H1 (cell line): ENCODE data around the gene ABHD8. TPM values are rescaled to one million over a fixed set of nuclear protein-coding genes. Genes with fewer than 3 reads are reported as not detected.

Experiments used
- CEBPB ChIP-seq: IDR thresholded peaks from 2 replicates; pipeline ENCODE4 v1.6.1; 2012; ENCODE audit warnings: low read depth, low read length
- EGR1 ChIP-seq: IDR thresholded peaks from 2 replicates; pipeline ENCODE4 v1.6.1; 2011; ENCODE audit warnings: low read depth, low read length, borderline replicate concordance
- GTF2F1 ChIP-seq: IDR thresholded peaks from 2 replicates; pipeline ENCODE4 v1.6.1; 2012; ENCODE audit warnings: low read depth, low read length, improper control_type of control experiment, borderline replicate concordance
- HDAC2 ChIP-seq, 2 experiments: fragments of 300-600 bp in 1 of 2; sonication (generic) in 1 of 2; IDR thresholded peaks; 2 replicates each; pipeline ENCODE4 v1.6.1; 2011 to 2012; ENCODE audit warnings: low read depth in 2 of 2, low read length in 2 of 2, mild to moderate bottlenecking in 2 of 2, moderate library complexity in 2 of 2, borderline replicate concordance in 1 of 2, inconsistent platforms in 1 of 2
- KDM1A ChIP-seq: fragments of 200-600, 300-600 bp; sonication (generic); IDR thresholded peaks from 2 replicates; pipeline ENCODE4 v1.7.1; 2016; ENCODE audit warnings: mild to moderate bottlenecking, low read length, borderline replicate concordance
- POU5F1 ChIP-seq: IDR thresholded peaks from 2 replicates; pipeline ENCODE4 v1.6.1; 2011; ENCODE audit warnings: low read depth, mild to moderate bottlenecking, low read length, moderate library complexity
- TAF1 ChIP-seq: IDR thresholded peaks from 2 replicates; pipeline ENCODE4 v1.6.1; 2011; ENCODE audit warnings: mild to moderate bottlenecking, low read depth, low read length
- polyA plus RNA-seq, 7 experiments: library from polyadenylated mRNA; depleted of rRNA in 3 of 7; stranded (reverse) in 5 of 7; unstranded in 2 of 7; fragments of >200 nt in 5 of 7; fragments of 200-250 nt in 2 of 7; gene quantifications; 1 replicate in 5 of 7; 2 replicates in 1 of 7; 4 replicates in 1 of 7; pipeline versions ENCODE4 v1.2.1 to v1.2.3, GENCODE V29; 2011 to 2013; ENCODE audit warnings: missing spikeins in 2 of 7, mixed read lengths in 2 of 7
- total RNA-seq: library from RNA; stranded (reverse); fragmentation: NEBNext Ultra II Directional; extraction: Animal tissue kit (Norgen Biotek cat#: 25700); gene quantifications from 2 replicates; pipeline ENCODE4 v1.2.1, GENCODE V29; 2021
- TF ChIP-seq, protein P1 (sequence below): IDR thresholded peaks from 2 replicates; pipeline ENCODE4 v1.6.1; 2012; ENCODE audit warnings: inconsistent platforms

Gene ABHD8
- total and polyA plus RNA-seq, 2 of the 8 experiments (the other 6 are each of a cell fraction or from before 2014, with no cell fraction given), result 11.3 to 18.7 TPM

DNA sequence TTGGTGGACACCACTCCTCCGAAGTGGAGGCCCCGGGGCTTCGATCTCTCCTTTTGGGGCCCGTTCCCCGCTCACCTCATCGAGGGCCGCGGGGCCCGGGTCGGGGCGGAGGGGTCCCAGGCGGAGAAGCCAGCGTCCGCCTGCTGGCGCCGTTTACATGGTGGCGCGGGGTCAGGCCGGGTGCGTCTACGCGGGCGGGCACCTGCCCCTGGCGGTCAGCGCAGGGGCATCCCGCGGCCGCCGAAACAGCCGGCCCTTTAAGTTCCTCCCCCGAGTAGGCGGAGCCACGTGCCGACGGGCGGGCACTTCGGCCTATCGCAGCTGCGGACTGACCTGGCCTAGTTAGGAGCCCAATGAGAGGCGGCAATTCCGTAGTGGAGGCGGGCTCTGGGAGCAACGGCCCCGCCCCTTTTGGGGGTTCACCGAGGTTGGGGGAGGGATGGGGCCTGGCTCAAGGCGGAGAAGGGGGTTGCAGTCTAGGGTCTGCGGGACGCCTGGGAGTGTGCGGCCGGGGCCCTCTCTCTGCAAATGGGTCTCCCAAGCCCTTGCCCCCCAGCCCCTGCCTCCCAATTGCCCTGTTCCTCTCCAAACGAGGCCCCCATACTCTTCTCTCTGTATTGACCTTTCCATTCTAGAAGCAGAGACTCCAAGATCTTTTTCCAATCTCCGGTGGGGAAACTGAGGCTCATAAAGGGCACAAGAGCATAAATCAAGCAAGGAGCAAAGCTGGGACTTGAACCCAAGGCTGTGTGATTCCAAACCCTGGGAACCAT, at the start of gene ABHD8 (continued):
- TF ChIP-seq KDM1A (no peak), POU5F1 (no peak), HDAC2 (IDR thresholded peaks at IDR 0.05; ENCODE audit: borderline replicate concordance in 1 of 2, low read depth in 2 of 2, low read length in 2 of 2) (no peak), TAF1 (no peak), GTF2F1 (no peak), EGR1 (peak; percentile 26; the same call in 1 of the 2 replicates), CEBPB (no peak)
- TF ChIP-seq, protein P1, sequence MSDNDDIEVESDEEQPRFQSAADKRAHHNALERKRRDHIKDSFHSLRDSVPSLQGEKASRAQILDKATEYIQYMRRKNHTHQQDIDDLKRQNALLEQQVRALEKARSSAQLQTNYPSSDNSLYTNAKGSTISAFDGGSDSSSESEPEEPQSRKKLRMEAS, result peak; percentile 61
